NK-92 (cell line): ENCODE measurements around the gene SVEP1.
"Not testable (repeated sequence)": the region's sequence is repeated elsewhere in the genome, so short reads cannot be mapped to it uniquely, and the experiment has no call there.

ENCODE experiments used
- DNase-seq: peaks from one replicate; lab custom pipeline; 2025; ENCODE audit not compliant: unreplicated experiment; lab: John Stamatoyannopoulos, UW

The SVEP1 gene

GRCh38 chr9:110451726-110452125 is 127.8 kb downstream of the SVEP1 start:
- no peak for DNase-seq

GRCh38 chr9:110447476-110447875 is 132.1 kb downstream of the SVEP1 start:
- no peak for DNase-seq

- no peak for DNase-seq
Measured at GRCh38 chr9:110446171-110446570, 133.4 kb downstream of the SVEP1 start.

GRCh38 chr9:110444911-110445310 is 134.6 kb downstream of the SVEP1 start:
- DNase-seq: no peak

- DNase-seq: no peak
Measured at GRCh38 chr9:110443866-110444220, 135.7 kb downstream of the SVEP1 start.

- DNase-seq: no peak
Measured at GRCh38 chr9:110443146-110443865, 136.2 kb downstream of the SVEP1 start.

- no peak for DNase-seq
Measured at GRCh38 chr9:110440796-110441195, 138.7 kb downstream of the SVEP1 start.

- DNase-seq: no peak
Measured at GRCh38 chr9:110440172-110440571, 139.4 kb downstream of the SVEP1 start.

- no peak for DNase-seq
Measured at GRCh38 chr9:110432253-110432652, 147.3 kb downstream of the SVEP1 start.

- DNase-seq: no peak
Measured at GRCh38 chr9:110429453-110429852, 150.1 kb downstream of the SVEP1 start.

GRCh38 chr9:110427497-110428104 is 151.9 kb downstream of the SVEP1 start:
- DNase-seq: no peak

- no peak for DNase-seq
Measured at GRCh38 chr9:110426052-110426709, 153.4 kb downstream of the SVEP1 start.

- DNase-seq: no peak
Measured at GRCh38 chr9:110414471-110414870, 165.1 kb downstream of the SVEP1 start.

- DNase-seq: no peak
Measured at GRCh38 chr9:110410961-110411360, 168.6 kb downstream of the SVEP1 start.

GRCh38 chr9:110408598-110408997 is 170.9 kb downstream of the SVEP1 start:
- DNase-seq: no peak

- no peak for DNase-seq
Measured at GRCh38 chr9:110405858-110406443, 173.6 kb downstream of the SVEP1 start.

GRCh38 chr9:110404473-110404872 is 175.1 kb downstream of the SVEP1 start:
- no peak for DNase-seq

- no peak for DNase-seq
Measured at GRCh38 chr9:110399983-110400382, 179.6 kb downstream of the SVEP1 start.

GRCh38 chr9:110398992-110399391 is 180.5 kb downstream of the SVEP1 start:
- not testable (repeated sequence) for DNase-seq

GRCh38 chr9:110391826-110392485 is 187.6 kb downstream of the SVEP1 start:
- DNase-seq: no peak

- no peak for DNase-seq
Measured at GRCh38 chr9:110389148-110389750, 190.3 kb downstream of the SVEP1 start.
